PC-9 (cell line): ENCODE measurements around the gene DUSP22. TPM values are rescaled to one million over a fixed set of nuclear protein-coding genes. Genes with fewer than 3 reads are reported as not detected.

Experiments
- BruUV-seq: library from RNA; stranded (reverse); fragments of 400-500 nt; replicated peaks from 2 replicates; lab custom pipeline; 2021; lab: Mats Ljungman, UMichigan
- CTCF ChIA-PET: fragments of 300-600 bp; sonication (Branson Sonifier 250); formaldehyde crosslinking; loops from one replicate; lab custom pipeline; 2022; ENCODE audit warnings: antibody characterized with exemption; lab: Charles Lee
- POLR2A ChIA-PET: fragments of 300-600 bp; sonication (Branson Sonifier 250); formaldehyde crosslinking; loops from one replicate; lab custom pipeline; 2022; ENCODE audit warnings: antibody characterized with exemption; ENCODE audit not compliant: unreplicated experiment; lab: Charles Lee
- DNase-seq, 2 experiments: peaks; one replicate each; pipeline versions ENCODE4 v3.0.0 to v3.0.0-alpha.2; 2015 to 2022; ENCODE audit warnings: mixed read lengths in 1 of 2
- H2AFZ ChIP-seq: fragments of 200-600 bp; sonication (generic); 2 replicates; pipeline ENCODE4 v1.8.1; 2017; ENCODE audit warnings: antibody characterized with exemption
- H3F3A ChIP-seq: fragments of 200-600 bp; sonication (generic); 2 replicates; pipeline ENCODE4 v1.8.1; 2017; ENCODE audit warnings: antibody characterized with exemption, mild to moderate bottlenecking, low read depth; ENCODE audit not compliant: insufficient read depth
- H3K27ac ChIP-seq: fragments of 200-600 bp; sonication (generic); 2 replicates; pipeline ENCODE4 v1.6.1; 2016; ENCODE audit warnings: mixed run types
- H3K27me3 ChIP-seq: fragments of 200-600 bp; sonication (generic); 2 replicates; pipeline ENCODE4 v1.6.1; 2016; ENCODE audit warnings: low read depth, mixed run types; ENCODE audit not compliant: insufficient read depth
- H3K36me3 ChIP-seq: fragments of 200-600 bp; sonication (generic); 2 replicates; pipeline ENCODE4 v1.6.1; 2016; ENCODE audit warnings: low read depth, mixed run types
- H3K4me1 ChIP-seq: fragments of 200-600 bp; sonication (generic); replicated peaks from 2 replicates; pipeline ENCODE4 v1.6.1; 2016; ENCODE audit warnings: mixed run types; ENCODE audit not compliant: insufficient read depth
- H3K4me2 ChIP-seq: fragments of 200-600 bp; sonication (generic); 2 replicates; pipeline ENCODE4 v1.6.1; 2017; ENCODE audit warnings: mixed run types
- H3K4me3 ChIP-seq: fragments of 200-600 bp; sonication (generic); 2 replicates; pipeline ENCODE4 v1.6.1; 2016; ENCODE audit warnings: mixed run types
- H3K79me2 ChIP-seq: fragments of 200-600 bp; sonication (generic); 2 replicates; pipeline ENCODE4 v1.6.1; 2017; ENCODE audit warnings: low read depth, mixed run types
- H3K9me2 ChIP-seq: fragments of 200-600 bp; sonication (generic); 2 replicates; pipeline ENCODE4 v1.8.1; 2017; ENCODE audit warnings: mild to moderate bottlenecking; ENCODE audit not compliant: insufficient read depth
- H3K9me3 ChIP-seq: fragments of 200-600 bp; sonication (generic); 2 replicates; pipeline ENCODE4 v1.8.1; 2016; ENCODE audit warnings: low read depth; ENCODE audit not compliant: insufficient read depth
- H4K20me1 ChIP-seq: fragments of 200-600 bp; sonication (generic); 2 replicates; pipeline ENCODE4 v1.8.1; 2017; ENCODE audit not compliant: insufficient read depth
- EZH2 ChIP-seq: fragments of 200-600 bp; sonication (generic); IDR thresholded peaks from 2 replicates; pipeline ENCODE4 v1.8.0; 2017; ENCODE audit warnings: antibody characterized with exemption, low read depth
- intact Hi-C: fragments of 100-400 bp; cut with micrococcal nuclease; formaldehyde crosslinking; loops from one replicate; pipeline ENCODE4 v1.10.0; 2022; ENCODE audit not compliant: unreplicated experiment
- total RNA-seq: library from RNA; stranded (reverse); gene quantifications from 2 replicates; pipeline ENCODE4 v1.2.3, GENCODE V29; 2021
- TF ChIP-seq, protein P1 (sequence below): fragments of 200-600 bp; sonication (generic); conservative IDR thresholded peaks from 2 replicates; pipeline ENCODE4 v1.6.1; 2017; ENCODE audit warnings: mixed run types, antibody characterized with exemption, mild to moderate bottlenecking, moderate library complexity

DUSP22 gene
- total RNA-seq, 1 experiment from 2014 or later = 25.5 TPM

- Histone ChIP-seq H3K9me3 (no peaks in the 10 kb centered on the region), H2AFZ (no peak overlapping the region), H3K9me2 (no peaks in the 10 kb centered on the region), H3K27me3 (peaks cover 78% of the 10 kb centered on the region), H3F3A (no peaks in the 10 kb centered on the region), H3K4me3 (no peak overlapping the region), H3K79me2 (no peaks in the 10 kb centered on the region), H3K36me3 (no peaks in the 10 kb centered on the region), H3K4me1 (no peaks in the 10 kb centered on the region), H3K4me2 (no peak overlapping the region), H4K20me1 (no peaks in the 10 kb centered on the region; the same call in 1 of the 2 replicates), H3K27ac (no peak overlapping the region)
- ChIA-PET POLR2A (no interaction called here), CTCF (no interaction called here)
- no TSS peak for BruUV-seq
- TF ChIP-seq, protein P1, sequence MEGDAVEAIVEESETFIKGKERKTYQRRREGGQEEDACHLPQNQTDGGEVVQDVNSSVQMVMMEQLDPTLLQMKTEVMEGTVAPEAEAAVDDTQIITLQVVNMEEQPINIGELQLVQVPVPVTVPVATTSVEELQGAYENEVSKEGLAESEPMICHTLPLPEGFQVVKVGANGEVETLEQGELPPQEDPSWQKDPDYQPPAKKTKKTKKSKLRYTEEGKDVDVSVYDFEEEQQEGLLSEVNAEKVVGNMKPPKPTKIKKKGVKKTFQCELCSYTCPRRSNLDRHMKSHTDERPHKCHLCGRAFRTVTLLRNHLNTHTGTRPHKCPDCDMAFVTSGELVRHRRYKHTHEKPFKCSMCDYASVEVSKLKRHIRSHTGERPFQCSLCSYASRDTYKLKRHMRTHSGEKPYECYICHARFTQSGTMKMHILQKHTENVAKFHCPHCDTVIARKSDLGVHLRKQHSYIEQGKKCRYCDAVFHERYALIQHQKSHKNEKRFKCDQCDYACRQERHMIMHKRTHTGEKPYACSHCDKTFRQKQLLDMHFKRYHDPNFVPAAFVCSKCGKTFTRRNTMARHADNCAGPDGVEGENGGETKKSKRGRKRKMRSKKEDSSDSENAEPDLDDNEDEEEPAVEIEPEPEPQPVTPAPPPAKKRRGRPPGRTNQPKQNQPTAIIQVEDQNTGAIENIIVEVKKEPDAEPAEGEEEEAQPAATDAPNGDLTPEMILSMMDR = no peak
- no peak for TF ChIP-seq EZH2
- DNase-seq = no peak
- intact Hi-C loops = no loop called here
Observed at GRCh38 chr6:321536-322258, 29.4 kb downstream of the DUSP22 start.

DNA sequence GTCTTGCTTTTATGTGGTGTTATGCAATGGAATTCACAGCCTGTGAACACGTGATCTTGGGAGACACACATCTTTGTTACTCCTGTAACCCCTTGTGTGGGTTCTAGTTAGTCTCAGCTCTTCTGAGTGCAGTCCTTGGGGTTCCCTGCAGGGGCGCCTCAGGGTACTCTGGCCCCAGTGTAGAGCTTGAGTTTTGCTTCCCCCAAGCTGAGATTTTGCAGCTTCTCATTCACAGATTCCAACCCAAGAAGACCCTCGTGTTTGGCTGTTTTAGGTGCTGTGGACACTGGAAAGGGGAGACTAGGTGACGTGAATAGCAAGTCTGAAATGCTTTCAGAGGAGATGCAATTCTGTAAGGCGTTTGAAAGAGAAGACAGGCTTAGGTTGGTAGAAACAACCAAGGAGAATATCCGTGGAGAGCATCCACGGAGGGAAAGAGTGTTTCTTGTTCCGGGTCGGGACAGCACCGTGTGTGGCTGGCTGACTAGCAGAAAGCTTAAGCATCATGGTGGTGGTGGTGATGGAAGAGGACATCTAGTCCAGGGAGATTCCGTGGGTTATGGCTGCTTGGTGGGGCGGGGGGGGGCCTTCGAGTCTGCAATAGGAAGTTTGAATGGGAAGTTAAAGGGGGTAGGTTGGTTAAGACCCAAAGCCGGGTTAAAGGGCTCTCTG lies 30.1 kb downstream of the DUSP22 start:
- no peaks in the 10 kb centered on the region; the same call in 1 of the 2 replicates for H4K20me1 ChIP-seq
- CTCF ChIA-PET = no interaction called here
- peaks cover 78% of the 10 kb centered on the region for H3K27me3 ChIP-seq
- BruUV-seq = no TSS peak
- no peak overlapping the region for H2AFZ ChIP-seq
- POLR2A ChIA-PET = no interaction called here
- H3K4me3 ChIP-seq = no peak overlapping the region
- H3F3A ChIP-seq = no peaks in the 10 kb centered on the region
- no peaks in the 10 kb centered on the region for H3K36me3 ChIP-seq
- intact Hi-C loops = no loop called here
- H3K9me3 ChIP-seq = no peaks in the 10 kb centered on the region
- no peak overlapping the region for H3K4me2 ChIP-seq
- no peak for TF ChIP-seq EZH2
- TF ChIP-seq, protein P1 = no peak
- H3K9me2 ChIP-seq = no peaks in the 10 kb centered on the region
- no peaks in the 10 kb centered on the region for H3K4me1 ChIP-seq
- H3K27ac ChIP-seq = no peak overlapping the region
- DNase-seq = no peak
- no peaks in the 10 kb centered on the region for H3K79me2 ChIP-seq

- intact Hi-C loops = no loop called here
- Histone ChIP-seq H3K9me2 (no peaks in the 10 kb centered on the region), H3K27me3 (peaks cover 78% of the 10 kb centered on the region), H3K27ac (no peak overlapping the region), H3K79me2 (no peaks in the 10 kb centered on the region), H3K4me1 (no peaks in the 10 kb centered on the region), H3K9me3 (no peaks in the 10 kb centered on the region), H3K4me2 (no peak overlapping the region), H4K20me1 (peaks cover 5% of the 10 kb centered on the region; the same call in 1 of the 2 replicates), H3F3A (no peaks in the 10 kb centered on the region), H3K4me3 (no peak overlapping the region), H3K36me3 (no peaks in the 10 kb centered on the region), H2AFZ (no peak overlapping the region)
- ChIA-PET POLR2A (no interaction called here), CTCF (no interaction called here)
- BruUV-seq = no TSS peak
- no peak for DNase-seq
- no peak for TF ChIP-seq EZH2
- TF ChIP-seq, protein P1 = no peak
Observed at GRCh38 chr6:322940-323729, 30.8 kb downstream of the DUSP22 start.
